B cell (primary cell): ENCODE data around the gene HSPBAP1. TPM values are rescaled to one million over a fixed set of nuclear protein-coding genes. Genes with fewer than 3 reads are reported as not detected.

Experiments
- ATAC-seq: fragments of 200-7000 bp; cut with Tn5 transposase; one replicate; pipeline ENCODE4 v1.10.0; 2021; ENCODE audit warnings: low read depth, mild to moderate bottlenecking, moderate number of reproducible peaks, moderate library complexity
- CTCF ChIA-PET: fragments of 350-600 bp; sonication (Branson Sonifier 250); formaldehyde crosslinking; loops from one replicate; lab custom pipeline; 2021; ENCODE audit warnings: antibody characterized with exemption, inconsistent platforms; lab: Charles Lee
- POLR2A ChIA-PET: fragments of 350-600 bp; sonication (Branson Sonifier 250); formaldehyde crosslinking; loops from one replicate; lab custom pipeline; 2021; ENCODE audit warnings: antibody characterized with exemption; lab: Charles Lee
- DNase-seq: peaks from one replicate; pipeline ENCODE4 v3.0.0; 2013
- H2AFZ ChIP-seq: 2 replicates; pipeline ENCODE4 v1.6.1; 2012; ENCODE audit warnings: mild to moderate bottlenecking, low read depth, low read length; ENCODE audit not compliant: insufficient read depth, poor library complexity, severe bottlenecking
- H3K27ac ChIP-seq, 2 donors: 1 replicate in 1 of 2; 2 replicates in 1 of 2; pipeline ENCODE4 v1.5.1; 2012 to 2013; ENCODE audit warnings: low read length in 2 of 2, mild to moderate bottlenecking in 2 of 2, moderate library complexity in 1 of 2
- H3K27me3 ChIP-seq, 4 experiments: fragments of 200-600 bp in 1 of 4; sonication (generic) in 1 of 4; replicated peaks in 1 of 4; 1 replicate in 2 of 4; 2 replicates in 2 of 4; pipeline versions ENCODE4 v1.6.1 to v1.7.0; 2013 to 2016; ENCODE audit warnings: low read length in 3 of 4, mild to moderate bottlenecking in 2 of 4, mixed read lengths in 1 of 4, moderate library complexity in 1 of 4; ENCODE audit not compliant: insufficient read depth in 4 of 4, control insufficient read depth in 3 of 4; ENCODE audit errors: control extremely low read depth in 1 of 4
- H3K36me3 ChIP-seq, 2 experiments: replicated peaks in 1 of 2; 1 replicate in 1 of 2; 2 replicates in 1 of 2; pipeline versions ENCODE4 v1.6.1 to v1.7.1; 2013; ENCODE audit warnings: low read length in 1 of 2; ENCODE audit not compliant: insufficient read depth in 2 of 2, control insufficient read depth in 1 of 2; ENCODE audit errors: control extremely low read depth in 1 of 2, extremely low read depth in 1 of 2
- H3K4me1 ChIP-seq, 2 donors: fragments of 200-600 bp in 1 of 2; sonication (generic) in 1 of 2; 1 replicate in 1 of 2; 2 replicates in 1 of 2; pipeline versions ENCODE4 v1.5.1 to v1.6.1; 2013 to 2017; ENCODE audit warnings: low read length in 2 of 2; ENCODE audit not compliant: control insufficient read depth in 2 of 2, insufficient read depth in 2 of 2
- H3K4me2 ChIP-seq: replicated peaks from 2 replicates; pipeline ENCODE3; 2012; ENCODE audit warnings: mild to moderate bottlenecking, low read depth, low read length; ENCODE audit not compliant: poor library complexity, severe bottlenecking
- H3K4me3 ChIP-seq, 5 experiments: fragments of 200-600 bp in 1 of 5; sonication (generic) in 1 of 5; 1 replicate in 3 of 5; 2 replicates in 2 of 5; pipeline versions ENCODE4 v1.5.1 to v1.7.0; 2011 to 2016; ENCODE audit warnings: low read length in 4 of 5, mild to moderate bottlenecking in 4 of 5, low read depth in 2 of 5, control low read depth in 1 of 5, moderate library complexity in 1 of 5; ENCODE audit not compliant: insufficient read depth in 1 of 5; ENCODE audit errors: control extremely low read depth in 1 of 5, extremely low read depth in 1 of 5
- H3K79me2 ChIP-seq: fragments of 200-600 bp; sonication (generic); one replicate; pipeline ENCODE4 v1.6.0; 2016; ENCODE audit warnings: low read length; ENCODE audit not compliant: control insufficient read depth, insufficient read depth
- H3K9ac ChIP-seq: fragments of 200-600 bp; sonication (generic); 2 replicates; pipeline ENCODE4 v1.6.1; 2017; ENCODE audit warnings: mild to moderate bottlenecking, low read length, moderate library complexity
- H3K9me3 ChIP-seq, 3 donors: one replicate each; pipeline versions ENCODE4 v1.6.1 to v1.7.1; 2013; ENCODE audit warnings: low read length in 2 of 3; ENCODE audit not compliant: control insufficient read depth in 2 of 3, insufficient read depth in 1 of 3; ENCODE audit errors: control extremely low read depth in 1 of 3
- H4K20me1 ChIP-seq: 2 replicates; pipeline ENCODE4 v1.6.0; 2012; ENCODE audit warnings: mild to moderate bottlenecking, low read length; ENCODE audit not compliant: insufficient read depth, control insufficient read depth, poor library complexity, severe bottlenecking
- H3K27ac Mint-ChIP-seq: one replicate; pipeline ENCODE4 v1.8.0; 2021; ENCODE audit warnings: mixed read lengths
- H3K27me3 Mint-ChIP-seq: one replicate; pipeline ENCODE4 v1.8.0; 2021; ENCODE audit warnings: mixed read lengths
- H3K4me1 Mint-ChIP-seq: one replicate; pipeline ENCODE4 v1.8.0; 2021; ENCODE audit warnings: mixed read lengths
- H3K4me3 Mint-ChIP-seq: one replicate; pipeline ENCODE4 v1.8.0; 2021; ENCODE audit warnings: mixed read lengths
- H3K9me3 Mint-ChIP-seq: one replicate; pipeline ENCODE4 v1.8.0; 2022; ENCODE audit warnings: mixed read lengths; ENCODE audit not compliant: insufficient read depth
- CTCF ChIP-seq: fragments of 200-600 bp; IDR thresholded peaks from one replicate; pipeline ENCODE4 v1.8.0; 2022; ENCODE audit warnings: antibody characterized with exemption, mild to moderate bottlenecking
- EZH2 ChIP-seq: IDR thresholded peaks from 2 replicates; pipeline ENCODE4 v1.6.1; 2012; ENCODE audit warnings: borderline replicate concordance, low read depth, mild to moderate bottlenecking, moderate library complexity, low read length; ENCODE audit not compliant: insufficient read depth, poor library complexity, severe bottlenecking
- WGBS: methylation state at CpG from one replicate; pipeline ENCODE4 v1.1.5; 2013; ENCODE audit warnings: missing lambda C conversion rate; ENCODE audit not compliant: insufficient coverage; 5-methylcytosine and 5-hydroxymethylcytosine counted together
- intact Hi-C: fragments of 100-400 bp; cut with micrococcal nuclease; formaldehyde crosslinking; loops from one replicate; pipeline ENCODE4 v1.10.0; 2022
- polyA plus RNA-seq: library from polyadenylated mRNA; depleted of rRNA; stranded (reverse); fragments of >200 nt; gene quantifications from 2 replicates; pipeline ENCODE4 v1.2.3, GENCODE V29; 2012
- total RNA-seq, 2 donors: library from RNA; stranded (reverse); fragments of 120-200 nt in 1 of 2; gene quantifications; 1 replicate in 1 of 2; 2 replicates in 1 of 2; pipeline versions ENCODE4 v1.2.3 to v1.2.4, GENCODE V29; 2013 to 2022

The HSPBAP1 gene
- total and polyA plus RNA-seq, 2 donors (not counting 1 experiment from before 2014, with no cell fraction given): 23.0 to 49.6 TPM

- peak overlapping the region; percentile 98 to 99 for H3K27ac ChIP-seq
- TF ChIP-seq CTCF (no peak), EZH2 (no peak)
- H3K27me3 ChIP-seq: no peaks in the 10 kb centered on the region
- no peaks in the 10 kb centered on the region for H3K36me3 ChIP-seq
- peaks cover 23 to 26% of the 10 kb centered on the region in 2 donors for H3K4me1 ChIP-seq
- H2AFZ ChIP-seq: peak overlapping the region; percentile 78
- H3K27me3 Mint-ChIP-seq: no peaks in the 10 kb centered on the region
- peak overlapping the region; percentile 58 to 96 (median 83) for H3K4me3 ChIP-seq
- ATAC-seq: no peak
- peaks cover 56% of the 10 kb centered on the region for H3K79me2 ChIP-seq
- H4K20me1 ChIP-seq: no peaks in the 10 kb centered on the region
- H3K4me3 Mint-ChIP-seq: peak overlapping the region; percentile 86
- no peak overlapping the region for H3K27ac Mint-ChIP-seq
- CTCF ChIA-PET: interaction anchor here (0.8 to 1.3 kb wide), 3 partner anchors 40 to 402 kb away, joined by 3 to 7 read pairs (median 3); no protein-coding TSS in a partner anchor
- H3K4me2 ChIP-seq: peak overlapping the region; percentile 96
- no peak for DNase-seq
- 0% methylated on average over 2 of the region's 6 CpGs for WGBS
- POLR2A ChIA-PET: interaction anchor here (1.4 to 1.8 kb wide), 3 partner anchors 114 to 411 kb away, joined by 3 to 14 read pairs (median 8); partner anchors contain the start of genes DTX3L, FAM162A, MIX23 and PARP14
- no peaks in the 10 kb centered on the region for H3K9me3 ChIP-seq
- intact Hi-C loops: loop anchor here (1.0 to 10.0 kb wide), 4 partner anchors 37 to 790 kb away; partner anchors contain the start of genes FAM162A, HACD2 and KPNA1
- H3K4me1 Mint-ChIP-seq: peaks cover 24% of the 10 kb centered on the region
- peak overlapping the region; percentile 98 for H3K9ac ChIP-seq
- no peaks in the 10 kb centered on the region for H3K9me3 Mint-ChIP-seq
These were observed 800 bp upstream of the HSPBAP1 start for GRCh38 chr3:122794483-122794778.

GRCh38 chr3:122789585-122790273 is 3.9 kb downstream of the HSPBAP1 start:
- Histone ChIP-seq H4K20me1 (no peaks in the 10 kb centered on the region), H3K9me3 (no peaks in the 10 kb centered on the region), H3K9ac (no peak overlapping the region), H3K27ac (no peak overlapping the region), H3K4me2 (no peak overlapping the region), H3K4me3 (no peak overlapping the region), H2AFZ (no peak overlapping the region), H3K4me1 (peaks cover 13 to 15% of the 10 kb centered on the region in 2 donors), H3K27me3 (no peaks in the 10 kb centered on the region), H3K79me2 (peaks cover 38% of the 10 kb centered on the region), H3K36me3 (peaks cover 1 to 7% of the 10 kb centered on the region in 2 experiments)
- H3K27me3 Mint-ChIP-seq: no peaks in the 10 kb centered on the region
- no peaks in the 10 kb centered on the region for H3K9me3 Mint-ChIP-seq
- TF ChIP-seq EZH2: no peak
- no peak for TF ChIP-seq CTCF
- POLR2A ChIA-PET: interaction anchor here (0.7 kb wide), 1 partner anchor 363 kb away, joined by 10 read pairs; no protein-coding TSS in a partner anchor
- WGBS: 92% methylated on average over 11 of the region's 11 CpGs
- CTCF ChIA-PET: interaction anchor here (2.2 kb wide), 1 partner anchor 110 kb away, joined by 7 read pairs; no protein-coding TSS in a partner anchor
- DNase-seq (no peak), ATAC-seq (no peak)
- peak overlapping the region; percentile 13 for H3K27ac Mint-ChIP-seq
- no peak overlapping the region for H3K4me3 Mint-ChIP-seq
- intact Hi-C loops: loop anchor here (5.0 to 10.0 kb wide), 2 partner anchors 32 to 795 kb away; partner anchors contain the start of gene HACD2
- H3K4me1 Mint-ChIP-seq: peaks cover 18% of the 10 kb centered on the region
